GM12873 (cell line): ENCODE results near the gene PDIA6.

Source experiments
- CTCF ChIP-seq: IDR thresholded peaks from 2 replicates; pipeline ENCODE4 v1.5.1; 2012; ENCODE audit warnings: low read depth, mild to moderate bottlenecking, moderate library complexity, low read length, control low read depth; ENCODE audit not compliant: insufficient read depth; ENCODE audit errors: missing control alignments

PDIA6 gene

GRCh38 chr2:10763461-10763800 is 49.2 kb downstream of the PDIA6 start:
- TF ChIP-seq CTCF = no peak

- no peak for TF ChIP-seq CTCF
Observed at GRCh38 chr2:10762651-10763460, 49.7 kb downstream of the PDIA6 start.

DNA sequence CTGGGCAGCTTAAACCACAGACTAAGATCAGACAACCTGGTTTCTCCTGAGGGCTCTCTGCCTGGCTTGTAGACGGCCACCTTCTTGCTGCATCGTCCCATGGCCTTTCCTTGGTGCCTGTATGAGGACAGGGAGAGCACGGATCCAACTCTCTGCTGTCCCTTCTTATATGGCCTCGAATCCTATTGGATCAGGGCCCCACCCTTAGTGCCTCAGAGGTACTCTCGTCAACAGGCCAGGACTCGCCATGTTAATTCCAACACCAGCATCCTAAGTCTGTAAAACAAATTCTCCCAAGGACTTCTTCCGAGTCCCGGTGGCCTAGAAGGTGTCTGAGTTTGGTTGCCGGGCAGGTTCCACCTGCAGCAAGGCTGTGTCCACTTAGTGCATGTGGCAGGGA is 51.0 kb downstream of the PDIA6 start:
- TF ChIP-seq CTCF = no peak

DNA sequence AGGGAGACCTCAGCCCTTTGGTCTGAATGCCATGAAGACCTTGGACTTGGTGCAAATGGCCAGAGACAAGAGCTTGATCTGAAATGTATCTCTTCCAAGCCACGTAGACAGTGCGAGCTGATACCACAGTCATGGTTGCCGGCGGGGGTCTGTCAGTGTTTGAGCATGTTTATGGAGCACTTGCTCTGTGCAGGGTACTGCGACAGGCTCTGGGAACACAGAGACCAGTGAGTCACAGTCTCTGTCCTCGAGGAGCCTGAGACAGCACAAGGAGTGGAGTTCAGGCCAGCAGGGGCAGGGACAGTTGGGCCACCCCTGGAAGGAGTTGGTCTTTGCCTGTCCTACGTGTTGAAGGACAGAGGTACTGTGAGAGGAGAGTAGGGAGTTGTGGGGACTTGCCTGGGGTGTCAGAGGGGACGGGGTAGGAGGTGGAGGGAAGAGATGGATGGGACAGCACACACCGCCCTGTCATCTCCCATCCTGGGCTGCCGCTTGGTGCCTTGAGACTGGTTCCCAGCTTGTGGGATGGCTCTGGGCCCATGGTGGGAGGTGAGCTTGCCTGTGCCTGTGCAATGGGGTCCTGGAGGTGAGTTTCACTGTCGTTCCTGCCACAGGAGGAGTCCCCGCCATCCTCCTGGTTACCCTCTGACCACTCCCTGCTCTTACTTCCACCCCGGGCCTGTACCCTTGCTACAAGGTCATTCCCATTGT is 51.6 kb downstream of the PDIA6 start:
- no peak for TF ChIP-seq CTCF

- no peak for TF ChIP-seq CTCF
Observed at GRCh38 chr2:10759151-10759714, 53.4 kb downstream of the PDIA6 start.

- no peak for TF ChIP-seq CTCF
Observed at GRCh38 chr2:10757814-10758286, 54.7 kb downstream of the PDIA6 start.

DNA sequence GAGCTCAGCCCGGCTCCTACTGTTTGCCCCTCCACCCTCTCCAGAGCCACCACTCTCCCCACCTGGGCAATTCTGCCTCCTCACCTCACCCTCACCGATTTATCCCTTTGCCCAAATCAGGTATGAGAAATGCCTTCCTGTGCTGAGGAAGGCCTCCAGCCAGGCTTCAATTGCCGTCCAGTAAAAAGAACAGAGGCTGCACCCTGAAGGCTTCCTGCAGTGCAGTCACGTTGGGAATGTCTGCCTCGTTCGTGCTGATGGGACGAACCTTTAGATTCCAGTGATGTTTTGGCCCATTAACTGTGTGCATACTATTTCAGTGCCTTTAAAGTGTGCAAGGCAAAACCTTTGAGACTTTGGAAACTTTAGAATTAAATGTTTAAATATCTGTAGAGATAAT is 57.0 kb downstream of the PDIA6 start:
- TF ChIP-seq CTCF = no peak
